COLO668 (cell line): Measurements from ENCODE around the gene HTD2.
"Not testable (repeated sequence)": the region's sequence is repeated elsewhere in the genome, so short reads cannot be mapped to it uniquely, and the experiment has no call there.

Experiments
- DNase-seq: peaks from one replicate; lab custom pipeline; 2025; ENCODE audit not compliant: unreplicated experiment; lab: John Stamatoyannopoulos, UW

HTD2 gene

DNA sequence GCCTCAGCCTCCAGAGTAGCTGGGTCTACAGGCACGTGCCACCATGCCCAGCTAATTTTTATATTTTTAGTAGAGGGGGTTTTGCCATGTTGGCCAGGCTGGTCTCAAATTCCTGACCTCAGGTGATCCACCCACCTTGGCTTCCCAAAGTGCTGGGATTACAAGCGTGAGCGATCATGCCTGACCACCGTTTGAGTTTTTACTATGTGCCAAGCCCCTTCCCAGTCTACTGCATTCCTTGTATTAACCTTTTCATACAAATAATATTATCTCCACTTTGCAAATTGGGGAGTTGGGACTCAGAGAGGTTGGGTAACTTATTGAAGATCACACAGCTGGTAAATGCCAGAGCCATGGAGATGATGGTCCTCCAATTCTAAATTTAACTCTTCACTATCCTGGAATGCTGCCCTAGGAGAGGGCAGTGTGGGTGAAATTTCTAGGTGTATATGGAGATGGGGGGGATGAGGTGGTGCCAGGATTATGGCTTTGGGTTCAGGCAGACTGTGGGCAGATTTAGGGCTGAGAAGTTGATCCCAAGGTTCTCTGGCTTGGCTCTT lies 25.4 kb downstream of the HTD2 start:
- no peak for DNase-seq

GRCh38 chr3:58332575-58333188 lies 26.4 kb downstream of the HTD2 start, which contains the start of gene PXK:
TSS of gene PXK (plus strand) at chr3:58332892. CDS start at chr3:58332989, 97 bp downstream.
- DNase-seq: peak; percentile 80

DNA sequence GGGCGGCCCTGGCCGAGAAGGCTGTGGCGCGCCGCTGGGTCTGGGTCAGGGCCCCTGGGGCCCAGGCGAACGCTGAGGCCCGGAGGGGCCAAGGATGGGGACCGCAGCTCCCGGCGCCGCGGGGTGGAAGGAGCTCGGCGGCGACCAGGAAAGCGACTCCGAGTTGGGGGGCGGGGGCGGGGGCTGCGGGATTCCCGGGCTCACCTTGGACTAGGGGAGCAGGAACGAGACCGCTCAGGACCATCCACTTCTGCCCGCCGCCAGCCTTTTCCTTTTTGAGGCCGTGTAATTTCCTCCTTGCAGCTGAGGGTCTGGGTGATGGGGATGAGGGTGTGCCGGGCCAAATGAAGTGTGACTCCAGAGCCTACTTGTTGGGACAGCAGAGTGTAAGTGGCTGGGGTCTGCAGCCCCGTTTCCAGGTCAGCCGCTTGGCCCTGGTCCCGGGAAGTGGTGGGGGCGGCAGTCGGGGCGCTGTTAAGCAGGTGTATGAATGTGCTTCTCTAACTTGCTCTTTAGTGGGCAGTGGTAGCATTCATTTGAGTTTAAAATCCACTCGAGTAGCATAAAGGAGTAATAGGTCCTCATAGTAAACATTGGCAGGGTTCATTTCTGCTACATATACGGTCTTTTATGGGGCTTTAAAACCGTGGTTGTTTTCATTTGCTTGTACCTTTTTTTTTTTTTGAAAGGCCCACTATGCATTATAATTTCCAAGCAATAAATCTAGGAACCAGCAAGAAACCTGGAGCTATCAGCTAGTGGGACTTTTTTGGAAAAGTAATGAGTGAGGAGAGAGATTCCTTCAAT lies 27.1 kb downstream of the HTD2 start:
- peak; percentile 34 for DNase-seq

GRCh38 chr3:58334013-58334321 lies 27.6 kb downstream of the HTD2 start:
- no peak for DNase-seq

DNA sequence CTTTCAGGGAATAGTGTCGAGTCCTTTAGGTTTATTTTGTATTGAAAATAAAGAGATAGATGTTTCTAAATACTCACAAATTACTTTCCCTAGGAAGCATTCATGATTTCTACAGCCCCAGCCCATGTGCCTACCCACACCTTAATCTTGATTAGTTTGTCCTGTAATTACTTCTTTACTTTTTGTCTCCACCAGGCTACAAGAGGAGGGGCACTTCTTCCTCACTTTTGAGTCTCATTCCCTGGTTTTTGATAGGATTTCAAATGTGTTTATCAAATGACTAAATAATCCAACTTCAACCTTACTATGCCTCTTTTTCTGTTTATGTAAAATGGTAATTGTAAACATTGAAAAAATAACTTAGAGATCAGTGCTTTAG lies 28.2 kb downstream of the HTD2 start:
- no peak for DNase-seq

DNA sequence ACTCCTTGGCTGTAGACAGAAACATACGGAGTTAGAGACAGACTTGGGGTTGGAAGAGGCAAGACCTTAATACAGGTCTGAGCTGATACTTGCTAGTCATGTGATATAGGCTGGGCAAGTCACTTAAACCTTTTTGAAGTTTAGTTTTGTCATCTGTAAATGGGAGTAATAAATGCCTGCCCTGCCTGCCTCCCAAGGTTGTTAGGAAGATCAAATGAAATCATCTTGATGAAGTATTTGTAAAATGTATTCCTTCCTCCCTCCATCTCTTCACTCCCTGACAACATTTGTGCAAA lies 29.3 kb downstream of the HTD2 start:
- DNase-seq: no peak

DNA sequence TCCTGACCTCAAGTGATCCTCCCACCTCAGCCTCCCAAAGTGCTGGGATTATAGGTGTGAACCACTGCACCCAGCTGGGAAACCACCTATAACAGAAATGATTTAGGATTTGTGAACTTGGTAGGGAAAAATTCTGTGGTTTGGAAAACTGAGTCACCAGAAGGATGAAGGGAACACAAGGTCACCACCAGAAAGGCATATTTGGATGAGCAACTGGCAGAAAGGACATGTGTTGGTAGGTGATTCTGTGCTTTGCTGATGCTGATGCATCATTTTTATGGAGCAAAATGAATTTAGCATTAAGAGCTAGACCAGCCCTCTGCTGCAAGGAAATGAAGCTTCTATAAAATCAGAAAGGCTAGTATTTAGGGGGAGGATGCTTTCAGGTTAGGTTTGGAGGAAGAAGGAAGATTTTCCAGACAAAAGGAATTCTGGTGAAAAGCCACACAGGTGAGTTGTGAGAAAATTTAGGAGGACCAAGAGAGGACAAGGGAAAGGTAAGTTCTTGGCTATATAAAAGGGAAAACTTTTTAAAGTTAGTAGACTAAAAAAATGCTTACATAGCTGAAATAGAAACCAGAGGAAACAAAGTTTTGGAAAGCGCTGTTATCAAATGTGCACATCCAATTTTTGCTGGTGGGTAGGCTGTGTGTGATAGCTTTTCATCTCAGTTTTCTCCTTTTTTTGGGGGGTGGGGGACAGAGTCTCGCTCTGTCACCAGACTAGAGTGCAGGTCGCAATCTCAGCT lies 30.0 kb downstream of the HTD2 start:
- no peak for DNase-seq

- no peak for DNase-seq
These were observed 30.9 kb downstream of the HTD2 start for GRCh38 chr3:58337190-58337589.

GRCh38 chr3:58339146-58339545 lies 32.8 kb downstream of the HTD2 start:
- DNase-seq: not testable (repeated sequence)

DNA sequence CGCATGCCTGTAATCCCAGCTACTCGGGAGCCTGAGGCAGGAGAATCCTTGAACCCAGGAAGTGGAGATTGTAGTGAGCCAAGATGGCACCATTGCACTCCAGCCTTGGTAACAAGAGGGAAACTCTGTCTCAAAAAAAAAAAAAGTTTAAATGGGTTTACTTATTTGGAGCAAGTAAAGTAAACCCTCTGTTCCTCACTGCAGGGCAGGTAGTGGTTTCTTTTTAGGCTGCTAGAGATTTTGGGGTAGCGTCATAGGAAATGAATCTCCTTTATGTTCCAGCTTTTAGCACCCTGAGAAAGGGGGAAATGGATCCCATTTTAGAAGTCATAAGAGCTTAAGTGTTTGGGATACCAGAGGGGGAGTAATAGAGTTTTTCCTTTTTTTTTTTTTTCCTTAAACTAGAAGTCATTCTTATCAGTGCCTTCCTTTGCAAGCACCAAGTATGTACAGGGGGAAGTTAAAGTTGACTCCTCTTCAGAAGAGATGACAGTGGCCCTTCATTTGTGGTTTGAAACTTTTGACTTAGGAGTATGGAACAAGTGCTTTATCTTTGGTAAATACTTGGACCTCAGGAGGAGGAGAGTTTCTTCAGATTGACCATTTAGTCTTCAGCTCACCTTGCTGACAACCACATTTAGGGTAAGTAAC lies 34.4 kb downstream of the HTD2 start:
- no peak for DNase-seq

DNA sequence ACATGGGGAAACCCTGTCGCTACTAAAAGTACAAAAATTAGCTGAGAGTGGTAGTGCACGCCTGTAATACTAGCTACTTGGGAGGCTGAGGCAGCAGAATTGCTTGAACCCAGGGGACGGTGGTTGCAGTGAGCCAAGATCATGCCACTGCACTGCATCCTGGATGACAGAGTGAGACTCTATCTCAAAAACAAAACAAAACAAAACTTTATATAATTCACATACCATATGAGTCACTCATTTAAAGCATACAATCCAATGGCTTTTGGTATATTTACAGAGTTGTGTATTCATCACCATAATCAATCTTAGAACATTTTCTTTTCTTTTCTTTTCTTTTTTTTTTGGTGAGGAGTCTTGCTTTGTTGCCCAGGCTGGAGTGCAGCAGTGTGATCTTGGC lies 35.1 kb downstream of the HTD2 start:
- DNase-seq: no peak

DNA sequence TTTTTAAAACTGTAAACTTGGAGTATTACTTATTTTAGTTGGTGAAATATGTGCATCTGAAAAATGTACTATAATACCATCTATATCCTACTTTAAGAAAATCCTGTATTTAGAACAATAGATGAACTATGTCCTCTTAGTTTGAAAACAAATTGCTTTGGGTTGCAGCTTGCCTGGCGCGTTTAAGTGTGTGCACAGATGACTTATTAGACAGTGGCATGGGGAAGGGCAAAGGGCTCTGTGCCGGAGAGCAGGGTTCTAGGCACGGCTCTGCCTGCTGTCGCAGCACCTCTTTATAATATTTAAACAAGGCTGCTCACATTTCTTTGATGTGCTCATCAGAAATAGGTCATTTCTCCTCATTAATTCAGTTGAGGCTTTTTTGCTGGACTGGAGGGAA lies 36.4 kb downstream of the HTD2 start:
- no peak for DNase-seq

GRCh38 chr3:58345457-58345856 lies 39.1 kb downstream of the HTD2 start:
- no peak for DNase-seq

GRCh38 chr3:58346368-58346767 lies 40.0 kb downstream of the HTD2 start:
- DNase-seq: no peak

GRCh38 chr3:58347984-58348383 lies 41.7 kb downstream of the HTD2 start:
- no peak for DNase-seq

- DNase-seq: no peak
These were observed 43.7 kb downstream of the HTD2 start for GRCh38 chr3:58349792-58350626.

DNA sequence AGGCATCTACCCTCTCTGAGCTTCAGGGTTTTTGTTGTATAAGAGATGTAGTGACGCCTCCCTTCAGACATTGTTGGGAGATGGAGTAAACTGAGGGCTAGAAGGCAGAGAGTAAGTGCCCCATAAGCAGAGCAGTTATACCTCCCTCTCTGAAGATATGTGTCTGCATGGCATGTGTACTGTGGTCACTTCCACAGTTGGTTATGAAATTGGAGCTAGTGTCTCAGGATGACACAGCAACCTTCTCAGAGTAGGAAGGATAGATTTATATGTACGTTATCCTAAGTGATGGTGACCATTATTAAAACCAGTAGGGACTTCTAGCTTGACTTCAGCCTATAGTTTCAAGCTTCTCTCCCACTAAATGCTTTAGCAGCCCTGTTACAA lies 44.3 kb downstream of the HTD2 start:
- DNase-seq: no peak

- no peak for DNase-seq
These were observed 45.6 kb downstream of the HTD2 start for GRCh38 chr3:58351920-58352319.

- no peak for DNase-seq
These were observed 46.3 kb downstream of the HTD2 start for GRCh38 chr3:58352626-58353025.

GRCh38 chr3:58353722-58354553 lies 47.6 kb downstream of the HTD2 start:
- no peak for DNase-seq
